Activated naive CD8-positive, alpha-beta T cell treated with anti-CD3 and anti-CD28 coated beads, Interleukin-2, amount 50 U/mL, for 24 hours (primary cell): ENCODE results near the gene ATF6.

ENCODE experiments used
- ATAC-seq: fragments of 150-1000 bp; cut with Tn5 transposase; one replicate; pipeline ENCODE4 v1.10.0; 2021
- DNase-seq: peaks from one replicate; pipeline ENCODE4 v3.0.0; 2021
- H3K27ac Mint-ChIP-seq: one replicate; pipeline ENCODE4 v1.8.0; 2021; ENCODE audit warnings: mild to moderate bottlenecking, mixed read lengths
- H3K27me3 Mint-ChIP-seq: one replicate; pipeline ENCODE4 v1.8.0; 2021; ENCODE audit warnings: mixed read lengths
- H3K36me3 Mint-ChIP-seq: one replicate; pipeline ENCODE4 v1.8.0; 2021; ENCODE audit warnings: low read depth, mixed read lengths
- H3K4me1 Mint-ChIP-seq: one replicate; pipeline ENCODE4 v1.8.0; 2021; ENCODE audit warnings: mixed read lengths
- H3K4me3 Mint-ChIP-seq: one replicate; pipeline ENCODE4 v1.8.0; 2021; ENCODE audit warnings: mild to moderate bottlenecking, moderate library complexity, mixed read lengths
- H3K9me3 Mint-ChIP-seq: one replicate; pipeline ENCODE4 v1.8.0; 2021; ENCODE audit warnings: mixed read lengths

Gene ATF6

GRCh38 chr1:161950377-161950776 is 184.3 kb downstream of the ATF6 start:
- no peak for DNase-seq
- Mint-ChIP-seq H3K27me3 (no peaks in the 10 kb centered on the region), H3K4me1 (peaks cover 21% of the 10 kb centered on the region), H3K9me3 (no peaks in the 10 kb centered on the region), H3K4me3 (no peak overlapping the region), H3K36me3 (peaks cover 23% of the 10 kb centered on the region), H3K27ac (no peak overlapping the region)
- no peak for ATAC-seq

- Mint-ChIP-seq H3K4me1 (peaks cover 21% of the 10 kb centered on the region), H3K27ac (no peak overlapping the region), H3K36me3 (peaks cover 26% of the 10 kb centered on the region), H3K4me3 (no peak overlapping the region), H3K27me3 (no peaks in the 10 kb centered on the region), H3K9me3 (no peaks in the 10 kb centered on the region)
- DNase-seq: no peak
- ATAC-seq: no peak
Observed at GRCh38 chr1:161951646-161952045, 185.5 kb downstream of the ATF6 start.

GRCh38 chr1:161952607-161953172 is 186.6 kb downstream of the ATF6 start:
- Mint-ChIP-seq H3K9me3 (no peaks in the 10 kb centered on the region), H3K27ac (no peak overlapping the region), H3K36me3 (peaks cover 28% of the 10 kb centered on the region), H3K27me3 (no peaks in the 10 kb centered on the region), H3K4me3 (no peak overlapping the region), H3K4me1 (peaks cover 21% of the 10 kb centered on the region)
- DNase-seq: no peak
- ATAC-seq: no peak

GRCh38 chr1:161953256-161953920 is 187.3 kb downstream of the ATF6 start:
- Mint-ChIP-seq H3K9me3 (no peaks in the 10 kb centered on the region), H3K4me1 (peaks cover 25% of the 10 kb centered on the region), H3K27me3 (no peaks in the 10 kb centered on the region), H3K4me3 (no peak overlapping the region), H3K27ac (no peak overlapping the region), H3K36me3 (peaks cover 26% of the 10 kb centered on the region)
- ATAC-seq: no peak
- DNase-seq: no peak

GRCh38 chr1:161954050-161954449 is 187.9 kb downstream of the ATF6 start:
- Mint-ChIP-seq H3K4me1 (peaks cover 30% of the 10 kb centered on the region), H3K36me3 (peaks cover 32% of the 10 kb centered on the region), H3K27me3 (no peaks in the 10 kb centered on the region), H3K27ac (no peak overlapping the region), H3K9me3 (no peaks in the 10 kb centered on the region), H3K4me3 (no peak overlapping the region)
- DNase-seq (no peak), ATAC-seq (no peak)

- H3K9me3 Mint-ChIP-seq: no peaks in the 10 kb centered on the region
- peaks cover 33% of the 10 kb centered on the region for H3K36me3 Mint-ChIP-seq
- H3K27ac Mint-ChIP-seq: no peak overlapping the region
- H3K27me3 Mint-ChIP-seq: no peaks in the 10 kb centered on the region
- ATAC-seq (no peak), DNase-seq (no peak)
- peaks cover 32% of the 10 kb centered on the region for H3K4me1 Mint-ChIP-seq
- H3K4me3 Mint-ChIP-seq: no peak overlapping the region
Observed at GRCh38 chr1:161954466-161954865, 188.3 kb downstream of the ATF6 start.

- H3K27ac Mint-ChIP-seq: no peak overlapping the region
- H3K27me3 Mint-ChIP-seq: no peaks in the 10 kb centered on the region
- ATAC-seq: no peak
- H3K9me3 Mint-ChIP-seq: no peaks in the 10 kb centered on the region
- H3K4me1 Mint-ChIP-seq: peaks cover 42% of the 10 kb centered on the region
- no peak overlapping the region for H3K4me3 Mint-ChIP-seq
- no peak for DNase-seq
- H3K36me3 Mint-ChIP-seq: peaks cover 37% of the 10 kb centered on the region
Observed at GRCh38 chr1:161955606-161956005, 189.5 kb downstream of the ATF6 start.

GRCh38 chr1:161956097-161956496 is 190.0 kb downstream of the ATF6 start:
- no peaks in the 10 kb centered on the region for H3K9me3 Mint-ChIP-seq
- H3K4me3 Mint-ChIP-seq: no peak overlapping the region
- ATAC-seq (no peak), DNase-seq (no peak)
- peaks cover 47% of the 10 kb centered on the region for H3K4me1 Mint-ChIP-seq
- H3K27me3 Mint-ChIP-seq: no peaks in the 10 kb centered on the region
- H3K27ac Mint-ChIP-seq: no peak overlapping the region
- peaks cover 41% of the 10 kb centered on the region for H3K36me3 Mint-ChIP-seq

GRCh38 chr1:161956930-161957329 is 190.8 kb downstream of the ATF6 start:
- ATAC-seq (no peak), DNase-seq (no peak)
- H3K4me1 Mint-ChIP-seq: peaks cover 55% of the 10 kb centered on the region
- peaks cover 44% of the 10 kb centered on the region for H3K36me3 Mint-ChIP-seq
- no peak overlapping the region for H3K27ac Mint-ChIP-seq
- no peaks in the 10 kb centered on the region for H3K27me3 Mint-ChIP-seq
- H3K9me3 Mint-ChIP-seq: no peaks in the 10 kb centered on the region
- no peak overlapping the region for H3K4me3 Mint-ChIP-seq

- Mint-ChIP-seq H3K27ac (no peak overlapping the region), H3K9me3 (no peaks in the 10 kb centered on the region), H3K4me3 (no peak overlapping the region), H3K4me1 (peaks cover 63% of the 10 kb centered on the region), H3K36me3 (peaks cover 49% of the 10 kb centered on the region), H3K27me3 (no peaks in the 10 kb centered on the region)
- ATAC-seq: no peak
- no peak for DNase-seq
Observed at GRCh38 chr1:161958425-161958824, 192.3 kb downstream of the ATF6 start.

GRCh38 chr1:161962091-161962887 is 196.2 kb downstream of the ATF6 start:
- H3K36me3 Mint-ChIP-seq: peaks cover 48% of the 10 kb centered on the region
- H3K4me3 Mint-ChIP-seq: peak overlapping the region; percentile 80
- H3K27me3 Mint-ChIP-seq: no peaks in the 10 kb centered on the region
- ATAC-seq (peak; percentile 99), DNase-seq (peak; percentile 28)
- H3K27ac Mint-ChIP-seq: peak overlapping the region; percentile 96
- H3K4me1 Mint-ChIP-seq: peaks cover 58% of the 10 kb centered on the region
- no peaks in the 10 kb centered on the region for H3K9me3 Mint-ChIP-seq

- Mint-ChIP-seq H3K4me1 (peaks cover 32% of the 10 kb centered on the region), H3K27me3 (no peaks in the 10 kb centered on the region), H3K36me3 (peaks cover 30% of the 10 kb centered on the region), H3K4me3 (no peak overlapping the region), H3K27ac (no peak overlapping the region), H3K9me3 (no peaks in the 10 kb centered on the region)
- ATAC-seq (no peak), DNase-seq (no peak)
Observed at GRCh38 chr1:161966067-161966466, 199.9 kb downstream of the ATF6 start.

- Mint-ChIP-seq H3K9me3 (no peaks in the 10 kb centered on the region), H3K4me1 (peaks cover 2% of the 10 kb centered on the region), H3K27ac (no peak overlapping the region), H3K4me3 (no peak overlapping the region), H3K36me3 (peaks cover 16% of the 10 kb centered on the region), H3K27me3 (no peaks in the 10 kb centered on the region)
- DNase-seq (no peak), ATAC-seq (no peak)
Observed at GRCh38 chr1:161970036-161970435, 203.9 kb downstream of the ATF6 start.

- Mint-ChIP-seq H3K36me3 (peaks cover 16% of the 10 kb centered on the region), H3K27me3 (no peaks in the 10 kb centered on the region), H3K27ac (no peak overlapping the region), H3K4me1 (no peaks in the 10 kb centered on the region), H3K4me3 (no peak overlapping the region), H3K9me3 (no peaks in the 10 kb centered on the region)
- DNase-seq: no peak
- ATAC-seq: no peak
Observed at GRCh38 chr1:161970633-161971032, 204.5 kb downstream of the ATF6 start.

GRCh38 chr1:161972828-161973227 is 206.7 kb downstream of the ATF6 start:
- Mint-ChIP-seq H3K27ac (no peak overlapping the region), H3K36me3 (peaks cover under 1% of the 10 kb centered on the region), H3K4me3 (no peak overlapping the region), H3K9me3 (no peaks in the 10 kb centered on the region), H3K4me1 (no peaks in the 10 kb centered on the region), H3K27me3 (no peaks in the 10 kb centered on the region)
- DNase-seq (no peak), ATAC-seq (no peak)
